ENCODE results near the gene BTBD9. TPM values are rescaled to one million over a fixed set of nuclear protein-coding genes. Genes with fewer than 3 reads are reported as not detected.

BTBD9 gene
- total RNA-seq, 1 experiment from 2014 or later, result 8.9 TPM

GRCh38 chr6:38493931-38494547 lies 145.7 kb downstream of the BTBD9 start:
- H3K27ac ChIP-seq (ENCODE audit: insufficient read length, low read depth, low read length), result no peak overlapping the region
- no peaks in the 10 kb centered on the region for H3K9me3 ChIP-seq (ENCODE audit: control insufficient read depth, low read depth, low read length)
- no peaks in the 10 kb centered on the region for H3K36me3 Mint-ChIP-seq (ENCODE audit: insufficient read depth in 1 of 3, low read depth in 3 of 3)
- no peaks in the 10 kb centered on the region for H3K9me3 Mint-ChIP-seq
- WGBS (ENCODE audit: extremely low coverage, insufficient read length, low lambda C conversion rate), result no CpG with 5 or more reads among the region's 6 CpGs
- H3K79me2 ChIP-seq (ENCODE audit: insufficient read depth, low read length), result no peaks in the 10 kb centered on the region
- no peaks in the 10 kb centered on the region for H3K79me1 ChIP-seq (ENCODE audit: insufficient read depth, low read depth, low read length, poor library complexity, severe bottlenecking)
- no peak overlapping the region for H3K14ac ChIP-seq (ENCODE audit: insufficient read depth, low read length)
- no peak overlapping the region for H4K91ac ChIP-seq (ENCODE audit: insufficient read length, low read depth, low read length)
- H2BK15ac ChIP-seq (ENCODE audit: low read depth, low read length), result no peak overlapping the region
- no peak overlapping the region for H3K23ac ChIP-seq (ENCODE audit: insufficient read length, low read depth, low read length)
- no peak overlapping the region for H2BK12ac ChIP-seq (ENCODE audit: insufficient read length, low read depth, low read length)
- H3K27me3 Mint-ChIP-seq (ENCODE audit: low read depth), result no peaks in the 10 kb centered on the region
- no peak overlapping the region for H3K18ac ChIP-seq (ENCODE audit: insufficient read length, low read depth, low read length)
- no peak overlapping the region for H3T11ph ChIP-seq (ENCODE audit: low read length)
- DNase-seq, result peak; percentile 70
- no peaks in the 10 kb centered on the region for H3K4me1 ChIP-seq (ENCODE audit: insufficient read depth, low read length)
- H4K20me1 ChIP-seq (ENCODE audit: control insufficient read depth, insufficient read depth, insufficient read length), result no peaks in the 10 kb centered on the region
- TF ChIP-seq CTCF (conservative IDR thresholded peaks at IDR 0.05), result peak; percentile 98
- no peak overlapping the region for H2AK5ac ChIP-seq (ENCODE audit: insufficient read length, low read length)
- no peak overlapping the region for H3K56ac ChIP-seq (ENCODE audit: insufficient read length, low read depth, low read length)
- H3K23me2 ChIP-seq (ENCODE audit: insufficient read length, low read depth, low read length, poor library complexity, severe bottlenecking), result no peaks in the 10 kb centered on the region
- no peak overlapping the region for H4K8ac ChIP-seq (replicated peaks; ENCODE audit: insufficient read length, low read depth, low read length)
- H3K4me3 Mint-ChIP-seq, result no peak overlapping the region
- H2BK20ac ChIP-seq (ENCODE audit: low read depth, low read length, poor library complexity, severe bottlenecking), result no peak overlapping the region
- no peaks in the 10 kb centered on the region for H3K27me3 ChIP-seq (ENCODE audit: insufficient read depth, low read length)
- H3K27ac Mint-ChIP-seq, result no peak overlapping the region
- H3K4ac ChIP-seq (ENCODE audit: low read depth, low read length), result no peak overlapping the region
- no peak overlapping the region for H4K5ac ChIP-seq (ENCODE audit: insufficient read length, low read depth, low read length)
- no peak overlapping the region for H2BK5ac ChIP-seq (ENCODE audit: insufficient read length, low read length)
- no peak overlapping the region for H2AFZ ChIP-seq (ENCODE audit: low read length)
- H3K9ac ChIP-seq (ENCODE audit: extremely low read depth, insufficient read length, low read length), result no peak overlapping the region
- H2BK120ac ChIP-seq (ENCODE audit: low read depth, low read length, poor library complexity, severe bottlenecking), result no peak overlapping the region
- peaks cover 0 to 7% of the 10 kb centered on the region in 2 experiments; a peak in 3 of 4 replicates for H3K4me1 Mint-ChIP-seq
- H3K4me2 ChIP-seq (ENCODE audit: insufficient read depth, insufficient read length, low read length), result no peak overlapping the region

Measured in H9 (cell line).